Suppressor macrophage treated with lipopolysaccharide for 1 hour (primary cell): ENCODE measurements around the gene CCL3.
A peak's percentile ranks its signal among the peaks of the same experiment; 100 is the strongest.
"Not testable (repeated sequence)": the region's sequence is repeated elsewhere in the genome, so short reads cannot be mapped to it uniquely, and the experiment has no call there.

Experiments used
- DNase-seq, 3 donors: peaks; one replicate each; pipeline ENCODE4 v3.0.0-alpha.2; 2020 to 2022

The CCL3 gene

DNA sequence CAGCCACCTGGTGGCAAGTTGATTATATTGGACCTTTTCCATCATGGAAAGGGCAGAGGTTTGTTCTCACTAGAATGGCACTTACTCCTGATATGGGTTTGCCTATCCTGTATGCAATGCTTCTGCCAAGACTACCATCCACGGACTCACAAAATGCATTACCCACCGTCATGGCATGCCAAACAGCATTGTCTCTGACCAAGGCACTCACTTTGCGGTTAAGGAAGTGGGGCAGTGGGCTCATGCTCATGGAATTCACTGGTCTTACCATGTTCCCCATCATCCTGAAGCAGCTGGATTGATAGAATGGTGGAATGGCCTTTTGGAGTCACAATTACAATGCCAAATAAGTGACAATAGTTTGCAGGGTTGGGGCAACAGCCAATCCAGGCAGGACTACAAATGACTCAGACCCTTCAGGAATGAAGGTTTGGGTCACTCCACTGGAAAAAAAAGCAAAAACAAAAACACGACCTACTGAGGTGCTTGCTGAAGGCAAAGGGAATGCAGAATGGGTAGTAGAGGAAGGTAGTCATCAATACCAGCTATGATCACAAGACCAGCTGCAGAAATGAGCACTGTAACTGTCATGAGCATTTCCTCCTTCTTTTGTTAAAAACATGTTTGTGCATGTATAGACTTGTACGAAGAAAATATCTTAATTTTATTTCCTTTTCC lies 25.2 kb upstream of the CCL3 start:
- not testable (repeated sequence) for DNase-seq

DNA sequence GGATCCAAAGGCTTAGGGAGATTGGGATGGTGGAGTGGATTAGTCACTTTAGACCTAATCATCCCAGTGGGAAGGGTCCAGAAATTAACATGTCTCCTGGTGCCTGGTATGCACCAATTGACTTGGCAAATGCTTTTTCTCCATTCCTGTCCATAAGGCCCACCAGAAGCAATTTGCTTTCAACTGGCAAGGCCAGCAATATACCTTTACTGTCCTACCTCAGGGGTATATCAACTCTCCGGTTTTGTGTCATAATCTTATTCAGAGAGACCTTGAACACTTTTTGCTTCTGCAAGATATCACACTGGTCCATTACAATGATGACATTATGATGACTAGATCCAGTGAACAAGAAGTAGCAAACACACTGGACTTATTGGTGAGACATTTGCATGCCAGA lies 23.2 kb upstream of the CCL3 start:
- not testable (repeated sequence) for DNase-seq

DNA sequence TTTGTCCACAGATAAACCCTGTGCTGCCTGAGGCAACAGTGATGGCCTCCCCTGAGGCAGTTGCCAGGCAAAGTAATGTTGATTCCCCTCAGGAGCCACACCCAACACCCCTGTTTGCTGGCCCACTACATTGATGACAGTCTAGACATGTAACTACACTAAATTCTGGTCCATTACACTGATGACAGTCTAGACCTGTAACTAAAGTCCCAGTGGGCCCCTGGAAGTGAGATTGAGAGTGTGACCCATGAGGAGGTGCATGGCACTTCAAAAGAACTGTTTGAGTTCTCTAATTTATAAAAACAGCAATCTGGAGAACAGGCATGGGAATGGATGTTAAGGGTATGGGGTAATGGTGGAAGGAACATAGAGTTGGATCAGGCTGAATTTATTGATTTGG lies 22.6 kb upstream of the CCL3 start:
- DNase-seq, result no peak

DNA sequence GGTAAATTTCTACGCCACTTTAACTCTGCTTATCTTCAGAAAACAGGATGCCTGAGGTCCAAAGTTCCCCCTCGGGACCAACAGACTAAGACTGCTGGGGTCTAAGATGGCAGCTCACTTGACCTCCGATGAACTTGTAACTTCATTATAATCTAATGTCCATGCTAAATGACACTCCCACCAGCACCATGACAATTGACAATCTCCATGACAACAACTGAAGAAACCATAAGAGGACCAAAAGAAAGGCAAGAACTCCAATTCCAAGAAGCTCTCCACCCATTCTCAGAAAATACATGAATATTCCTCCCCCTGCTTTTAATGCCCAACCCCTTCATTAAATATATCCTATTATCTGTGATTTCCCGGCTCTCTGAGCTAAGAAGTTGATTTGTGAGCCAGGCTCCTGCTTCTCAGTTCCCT lies 21.1 kb upstream of the CCL3 start:
- no peak for DNase-seq

DNA sequence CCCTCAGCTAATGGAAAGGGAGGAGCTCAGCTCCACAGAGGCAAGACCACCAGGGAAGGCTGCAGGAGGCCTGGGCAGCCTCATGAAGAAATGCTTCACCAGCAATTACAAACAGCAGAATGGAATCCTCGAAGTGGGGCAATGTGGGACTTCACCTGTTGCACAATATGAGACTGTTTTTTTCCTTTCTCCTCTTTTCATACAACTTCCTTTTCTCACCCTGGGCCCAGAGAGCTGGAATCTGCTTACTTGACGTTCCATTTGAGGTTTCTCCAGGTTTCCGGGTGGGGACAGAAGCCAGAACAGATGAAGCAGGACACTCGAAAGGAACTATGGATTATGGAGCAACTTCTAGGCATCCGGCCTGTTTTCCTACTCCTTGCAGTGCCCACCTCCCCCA lies 18.3 kb upstream of the CCL3 start:
- peak; percentile 81 to 88 (median 85) for DNase-seq

DNA sequence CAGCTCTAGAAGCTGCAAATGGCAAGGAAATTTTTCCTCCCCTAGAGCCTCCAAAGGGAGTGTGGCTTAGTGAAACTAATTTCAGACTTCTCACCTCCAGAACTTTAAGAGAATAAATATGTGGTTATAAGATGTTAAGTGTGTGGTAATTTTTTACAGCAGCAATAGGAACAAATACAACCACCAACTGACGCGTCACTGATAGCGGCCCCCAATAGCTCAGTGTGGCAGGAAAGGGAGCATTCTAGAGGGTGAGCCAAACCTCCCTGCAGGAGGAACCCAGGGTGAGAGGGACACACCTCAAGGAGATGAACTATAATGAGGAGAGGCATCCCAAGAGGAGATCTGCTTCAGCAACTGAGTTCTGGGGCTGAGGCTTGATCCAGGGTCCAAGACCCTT lies 17.7 kb upstream of the CCL3 start:
- no peak for DNase-seq

DNA sequence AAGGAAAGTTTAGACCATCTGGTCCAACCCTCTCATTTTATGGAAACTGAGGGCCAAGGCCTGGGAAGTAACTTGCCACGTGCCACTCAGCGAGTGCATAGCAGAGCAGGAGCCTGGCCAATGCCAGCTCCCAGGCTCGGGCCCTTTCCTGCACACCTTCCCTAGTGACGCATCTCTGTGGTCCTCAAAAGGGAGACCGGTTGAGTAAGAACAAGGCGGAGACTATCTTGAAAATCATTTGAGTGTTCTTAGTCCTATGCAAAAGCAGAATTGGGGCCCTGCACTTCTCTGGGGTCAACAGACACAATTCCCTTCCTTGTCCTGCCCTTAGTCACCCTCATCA lies 16.5 kb upstream of the CCL3 start:
- DNase-seq, result peak in 2 of 3 donors; percentile 74 to 85

DNA sequence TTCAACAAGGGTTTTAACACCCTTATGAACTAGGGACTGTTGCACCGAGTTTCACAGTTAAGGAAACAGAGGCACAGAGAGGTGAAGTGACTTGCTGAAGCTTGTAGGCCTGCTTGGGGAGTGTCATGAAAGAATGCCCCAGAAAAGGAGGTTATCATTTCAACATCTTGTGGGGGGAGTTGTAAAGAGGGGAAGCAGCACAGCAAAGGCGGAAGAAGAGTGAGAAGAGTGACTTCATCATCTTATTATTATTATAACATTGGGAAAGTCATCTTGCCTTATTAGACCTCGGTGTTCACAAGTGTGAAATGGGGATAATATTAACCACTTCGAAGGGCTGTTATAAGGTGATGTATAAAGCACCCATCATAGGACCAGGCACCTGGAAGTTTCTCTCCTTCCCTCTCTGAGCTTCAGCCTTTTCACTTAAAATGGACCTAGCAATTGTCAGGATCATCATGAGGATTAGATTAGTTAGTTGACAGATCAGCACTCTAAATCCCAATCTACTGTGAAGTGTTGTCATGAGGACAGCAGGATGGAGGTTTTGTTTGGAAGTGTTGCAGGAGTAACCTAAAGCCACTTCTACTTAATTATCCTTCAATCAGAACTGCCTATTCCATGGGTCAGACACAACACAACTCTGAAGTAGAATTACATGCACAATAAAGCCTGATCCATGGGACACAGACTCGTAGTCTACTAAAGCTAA lies 16.0 kb upstream of the CCL3 start:
- DNase-seq, result peak; percentile 86 to 93 (median 90)

DNA sequence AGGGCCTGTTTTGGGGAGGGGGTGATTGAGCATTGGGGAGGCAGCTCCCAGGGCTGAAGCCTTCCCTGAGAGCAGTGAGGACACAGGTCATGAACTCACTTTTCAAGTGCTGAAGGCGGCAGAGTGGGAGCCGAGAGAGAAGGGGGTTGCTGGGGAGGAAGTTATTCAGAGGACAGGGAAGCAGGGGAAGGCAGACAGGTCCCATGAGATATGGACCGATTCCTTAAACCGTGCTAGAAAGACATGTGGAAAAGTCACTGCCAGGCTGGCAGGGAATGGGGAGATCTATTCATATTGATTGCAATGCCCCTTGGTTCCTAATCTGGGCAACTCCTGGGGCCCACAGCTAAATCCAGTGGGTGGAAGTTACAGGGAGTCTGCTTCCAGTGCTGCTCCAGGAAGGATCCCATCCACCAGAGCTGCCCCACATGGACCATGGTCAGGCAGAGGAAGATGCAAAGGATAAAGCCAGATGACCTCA lies 14.8 kb upstream of the CCL3 start:
- peak; percentile 88 to 91 (median 89) for DNase-seq

DNA sequence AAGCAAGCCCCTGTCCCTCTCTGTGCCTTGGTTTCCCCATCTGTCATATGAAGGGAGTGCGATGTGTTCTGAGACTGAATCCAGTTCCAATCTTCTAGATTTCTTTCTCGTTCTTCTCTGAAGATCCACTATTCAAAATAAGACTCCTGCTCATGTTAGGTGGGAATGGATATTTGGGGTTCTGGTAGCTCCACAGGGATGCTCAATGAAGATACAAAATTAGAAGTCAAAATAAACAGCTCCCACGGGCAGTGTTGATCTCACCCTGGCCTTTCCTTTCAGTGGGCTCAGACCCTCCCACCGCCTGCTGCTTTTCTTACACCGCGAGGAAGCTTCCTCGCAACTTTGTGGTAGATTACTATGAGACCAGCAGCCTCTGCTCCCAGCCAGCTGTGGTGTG lies 14.3 kb upstream of the CCL3 start:
- DNase-seq, result peak in 2 of 3 donors; percentile 70 to 79

DNA sequence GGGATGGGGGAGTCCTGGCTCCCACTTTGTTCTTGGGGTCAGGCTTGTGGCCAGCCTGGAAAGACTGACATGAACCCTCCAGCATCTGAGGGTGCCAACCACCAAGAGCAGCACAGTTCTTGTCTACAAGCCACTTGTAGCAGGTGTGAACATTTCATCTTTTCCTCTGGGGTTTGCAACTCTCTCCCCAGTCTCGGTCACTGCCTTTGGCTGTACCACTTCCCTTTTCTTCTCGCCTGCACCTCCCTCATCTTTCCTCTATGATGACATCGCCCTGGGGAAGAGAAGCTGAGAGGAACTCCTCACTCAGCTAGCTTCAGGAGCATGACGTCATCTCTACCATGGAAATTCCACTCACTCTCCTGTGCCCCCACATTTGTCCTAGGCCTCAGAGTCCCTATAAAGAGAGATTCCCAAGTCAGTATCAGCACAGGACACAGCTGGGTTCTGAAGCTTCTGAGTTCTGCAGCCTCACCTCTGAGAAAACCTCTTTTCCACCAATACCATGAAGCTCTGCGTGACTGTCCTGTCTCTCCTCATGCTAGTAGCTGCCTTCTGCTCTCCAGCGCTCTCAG lies 13.5 kb upstream of the CCL3 start, which contains the start of gene CCL4:
Gene CCL4, plus strand, starts transcription at position 427 of the 575 bp plus-strand sequence. Its CDS starts 79 bp downstream, at position 506.
- peak; percentile 91 to 97 (median 96) for DNase-seq

DNA sequence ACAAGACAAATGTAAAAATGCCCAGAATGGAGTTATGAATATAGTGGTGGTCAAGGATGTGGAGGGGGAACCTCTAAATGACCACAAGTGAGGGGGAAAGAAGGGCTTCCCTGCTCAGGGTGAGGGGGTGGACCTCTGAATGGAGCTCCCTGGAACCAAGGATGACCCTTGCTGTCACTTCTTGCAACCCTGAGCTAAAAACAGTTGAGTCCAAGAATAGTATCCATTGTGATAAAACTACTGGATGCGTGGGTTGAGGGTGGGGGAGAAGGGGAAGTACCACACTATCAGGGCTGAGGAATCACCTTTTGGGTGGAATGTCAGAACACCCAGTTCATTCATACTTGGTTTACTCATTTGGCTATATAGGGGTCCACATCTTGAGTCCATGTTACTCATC lies 9.1 kb upstream of the CCL3 start:
- DNase-seq, result peak; percentile 35 to 44 (median 42)

DNA sequence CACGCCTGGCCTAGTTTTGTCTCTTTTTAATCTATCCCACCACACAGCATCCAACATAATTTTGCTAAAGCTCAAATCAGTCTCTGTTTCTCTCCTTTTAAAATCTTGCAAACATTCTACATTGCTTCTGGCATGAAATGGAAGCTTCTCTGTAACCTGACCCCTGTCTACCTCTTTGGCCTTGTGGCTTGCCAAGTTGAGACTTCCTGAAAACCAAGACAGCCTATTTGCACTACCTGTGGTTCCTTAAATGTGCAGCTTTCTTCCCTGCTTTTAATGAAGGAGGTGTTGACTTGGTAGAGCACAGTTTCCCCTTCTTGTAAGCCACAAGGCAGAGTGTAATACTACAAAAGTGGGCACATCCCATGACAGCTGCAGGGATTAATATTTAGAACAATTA lies 6.0 kb upstream of the CCL3 start:
- DNase-seq, result no peak

DNA sequence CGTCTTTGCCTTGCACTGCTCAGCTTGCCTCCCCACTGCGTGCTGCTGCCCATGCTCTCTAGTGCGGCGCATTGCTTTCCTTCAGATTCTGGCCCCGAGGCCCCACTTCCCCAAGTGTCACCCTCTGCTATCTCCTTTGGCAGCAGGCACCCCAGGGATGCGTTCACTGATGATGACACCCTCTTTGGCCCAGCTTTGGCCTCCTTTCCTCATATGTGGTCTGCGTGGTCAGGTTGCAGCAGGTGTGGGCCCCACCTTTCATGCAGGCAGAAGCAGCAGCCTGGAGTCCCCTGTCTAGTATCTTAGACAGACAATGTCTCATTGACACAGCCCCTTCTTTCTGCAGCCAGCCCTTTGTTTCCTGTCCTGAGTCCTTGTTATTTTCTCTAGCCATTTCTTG lies 4.8 kb upstream of the CCL3 start:
- no peak for DNase-seq

DNA sequence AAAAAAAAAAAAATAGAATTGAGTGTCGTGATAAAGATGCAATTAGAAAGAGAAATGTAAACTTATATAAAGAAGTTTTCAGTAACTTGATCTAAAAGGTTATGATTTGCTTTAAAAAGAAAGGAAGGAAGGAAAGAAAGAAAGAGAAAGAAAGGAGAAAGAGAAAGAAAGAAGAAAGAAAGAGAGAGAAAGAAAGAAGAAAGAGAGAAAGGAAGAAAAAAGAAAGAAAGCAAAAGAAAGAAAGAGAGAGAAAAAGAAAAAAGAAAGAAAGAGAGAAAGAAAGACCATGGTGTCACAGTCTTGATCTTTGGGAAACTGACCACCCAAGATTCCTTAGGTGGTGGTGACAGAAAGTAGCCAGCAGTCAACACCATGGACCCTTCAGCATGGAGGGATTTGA lies 4.3 kb upstream of the CCL3 start:
- DNase-seq, result no peak

DNA sequence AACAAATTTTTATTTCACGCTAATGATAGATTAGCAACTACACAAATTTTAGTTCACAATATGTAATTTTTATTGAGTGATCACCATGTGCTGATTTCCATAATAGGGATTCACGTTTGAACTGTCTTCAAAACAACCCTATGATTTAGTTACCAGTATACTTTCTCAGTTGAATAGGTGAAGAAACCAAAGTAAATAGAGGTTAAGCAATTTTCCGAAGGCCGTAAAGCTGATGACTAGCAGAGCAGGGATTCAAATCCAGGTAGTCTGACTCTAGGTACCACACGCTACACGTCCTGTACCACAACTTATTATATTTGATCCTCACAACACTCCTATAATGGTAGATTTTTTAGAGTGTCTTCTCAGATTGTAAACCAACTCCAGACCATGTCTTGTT lies 2.8 kb upstream of the CCL3 start:
- not testable (repeated sequence) for DNase-seq

DNA sequence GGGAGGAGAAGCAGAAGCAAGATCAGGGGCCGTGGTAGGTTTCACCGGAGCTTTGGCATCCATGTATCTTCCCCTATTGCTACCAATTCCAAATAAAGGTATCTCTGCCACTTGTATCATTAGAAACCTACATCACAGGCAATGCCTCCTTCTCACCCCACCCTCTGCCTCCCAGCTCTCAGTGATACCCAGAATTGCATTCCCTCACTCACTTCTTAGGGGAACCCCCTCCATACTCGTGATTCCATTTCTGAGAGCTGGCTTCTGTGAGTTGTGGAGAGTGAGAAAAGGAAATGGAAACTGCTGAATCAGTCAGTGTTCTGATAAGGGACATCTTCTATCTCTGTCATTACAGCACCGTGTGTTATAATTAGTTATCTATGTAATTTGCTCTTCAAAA lies 2.3 kb upstream of the CCL3 start:
- peak; percentile 93 to 99 (median 96) for DNase-seq

DNA sequence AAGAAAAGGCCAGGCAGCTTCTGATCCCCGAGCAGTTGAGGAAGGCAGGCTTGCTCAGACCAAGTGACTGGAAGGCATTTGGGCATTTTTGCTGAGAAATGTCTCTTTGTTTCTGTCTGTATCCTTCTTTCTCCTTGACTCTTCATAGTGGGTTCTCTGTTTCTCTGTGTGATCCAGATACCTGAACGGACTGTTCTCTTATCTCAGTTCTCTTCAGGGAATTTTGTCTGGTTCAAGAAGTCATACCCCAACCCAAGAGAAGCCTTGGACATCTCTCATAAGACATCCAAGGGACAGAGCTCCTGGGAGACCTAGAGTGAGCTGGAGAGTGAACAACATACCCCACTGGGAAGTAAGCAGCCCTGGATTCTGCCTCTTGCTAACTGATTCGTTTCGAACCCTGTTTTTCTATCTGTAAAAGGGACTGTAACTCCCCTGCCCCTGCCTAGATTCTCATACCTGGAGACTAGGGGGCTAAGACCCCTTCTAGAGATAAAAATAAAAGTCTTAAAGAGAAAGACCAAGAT lies 541 bp downstream of the CCL3 start:
- peak in 2 of 3 donors; percentile 82 to 92 for DNase-seq

DNA sequence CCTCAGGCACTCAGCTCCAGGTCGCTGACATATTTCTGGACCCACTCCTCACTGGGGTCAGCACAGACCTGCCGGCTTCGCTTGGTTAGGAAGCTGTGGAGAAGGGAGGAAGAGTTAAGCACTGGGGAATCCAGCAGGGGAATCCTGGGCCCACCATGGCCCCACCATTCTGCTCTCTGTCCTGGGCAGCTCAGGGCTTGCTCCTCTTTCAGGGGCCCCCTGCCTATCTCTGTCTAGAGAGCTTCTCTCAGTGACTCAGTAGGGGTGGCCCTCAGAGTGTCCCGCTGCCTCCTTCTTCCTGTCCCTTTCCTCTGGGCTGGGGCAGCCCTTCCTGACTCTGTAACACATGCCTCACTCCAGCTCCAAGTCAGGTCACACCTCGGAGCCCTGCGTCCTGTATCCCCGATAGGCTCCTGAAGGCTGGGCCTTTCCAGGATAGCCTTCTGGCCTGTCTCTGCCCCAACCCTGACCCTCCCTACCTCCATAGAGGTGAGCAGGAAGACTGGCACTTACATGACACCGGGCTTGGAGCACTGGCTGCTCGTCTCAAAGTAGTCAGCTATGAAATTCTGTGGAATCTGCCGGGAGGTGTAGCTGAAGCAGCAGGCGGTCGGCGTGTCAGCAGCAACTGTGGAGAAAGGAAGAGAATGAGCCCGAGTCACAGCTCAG lies 1.1 kb downstream of the CCL3 start:
- peak; percentile 93 to 96 (median 94) for DNase-seq

DNA sequence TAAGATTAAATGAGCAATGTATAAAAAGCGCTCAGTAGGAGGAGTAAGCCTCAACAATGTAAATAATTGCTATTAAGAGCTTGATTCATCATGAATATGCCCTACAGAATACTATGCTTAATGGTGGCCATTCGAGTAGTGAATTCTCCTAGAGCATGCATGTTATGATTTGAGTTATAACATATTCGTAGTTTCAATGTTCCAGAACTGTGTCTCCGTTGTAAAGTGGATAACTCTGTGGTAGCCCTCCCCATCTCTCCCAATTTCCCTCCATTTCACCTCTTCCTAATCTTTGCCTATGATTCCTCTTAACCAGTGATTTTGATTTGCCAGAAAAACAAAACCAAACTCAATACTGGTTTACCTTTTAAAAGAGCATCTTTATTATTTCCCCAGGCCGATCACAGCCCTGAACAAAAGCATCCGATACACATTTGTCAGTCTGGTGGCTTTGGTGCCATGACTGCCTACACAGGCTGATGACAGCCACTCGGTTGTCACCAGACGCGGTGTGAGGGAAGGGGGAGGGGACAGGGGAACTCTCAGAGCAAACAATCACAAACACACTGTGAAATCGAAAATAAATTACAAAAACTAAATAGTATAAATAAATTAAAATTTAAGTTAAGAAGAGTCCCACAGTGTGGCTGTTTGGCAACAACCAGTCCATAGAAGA lies 1.9 kb downstream of the CCL3 start:
- peak; percentile 90 to 93 (median 93) for DNase-seq

DNA sequence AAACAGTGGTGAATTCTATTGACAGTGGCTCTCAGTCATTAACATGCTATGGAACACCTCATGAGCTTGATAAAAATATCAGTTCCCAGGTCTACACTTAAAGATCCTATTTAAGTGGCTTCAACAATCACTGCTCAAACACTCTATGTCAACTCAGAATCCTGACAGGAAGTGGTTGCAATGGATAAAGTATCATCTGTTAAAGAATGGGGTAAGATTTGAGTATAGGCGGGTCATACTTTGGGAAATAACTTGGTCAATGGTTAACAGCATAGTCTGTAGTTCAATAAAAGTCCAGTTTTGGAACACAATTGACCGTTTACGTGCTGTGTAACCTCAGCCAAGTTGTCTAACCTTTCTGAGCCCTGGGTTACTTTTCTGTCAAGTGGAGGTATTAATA lies 2.5 kb downstream of the CCL3 start:
- DNase-seq, result peak; percentile 55 to 80 (median 76)

DNA sequence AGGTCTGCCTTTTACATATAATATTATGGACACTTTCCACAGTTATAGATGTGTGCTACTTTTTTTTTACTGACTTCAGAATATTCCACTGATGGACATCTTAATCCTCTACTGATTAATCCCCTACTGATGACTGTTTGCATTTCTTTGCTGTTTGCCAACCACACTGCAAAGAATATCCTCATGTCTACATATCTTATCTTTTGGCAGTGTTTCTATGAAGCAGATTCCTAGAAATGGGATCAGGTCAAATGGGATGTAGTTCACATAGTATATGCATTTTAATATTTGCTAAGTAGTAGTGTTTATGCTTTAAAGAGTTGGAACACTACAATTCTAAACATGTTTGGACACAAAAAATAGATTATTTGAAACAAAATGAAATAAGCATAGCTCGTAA lies 3.2 kb downstream of the CCL3 start:
- DNase-seq, result peak in 2 of 3 donors; percentile 82 to 85
